Measurements from ENCODE around the gene SCAMP2.

DNA sequence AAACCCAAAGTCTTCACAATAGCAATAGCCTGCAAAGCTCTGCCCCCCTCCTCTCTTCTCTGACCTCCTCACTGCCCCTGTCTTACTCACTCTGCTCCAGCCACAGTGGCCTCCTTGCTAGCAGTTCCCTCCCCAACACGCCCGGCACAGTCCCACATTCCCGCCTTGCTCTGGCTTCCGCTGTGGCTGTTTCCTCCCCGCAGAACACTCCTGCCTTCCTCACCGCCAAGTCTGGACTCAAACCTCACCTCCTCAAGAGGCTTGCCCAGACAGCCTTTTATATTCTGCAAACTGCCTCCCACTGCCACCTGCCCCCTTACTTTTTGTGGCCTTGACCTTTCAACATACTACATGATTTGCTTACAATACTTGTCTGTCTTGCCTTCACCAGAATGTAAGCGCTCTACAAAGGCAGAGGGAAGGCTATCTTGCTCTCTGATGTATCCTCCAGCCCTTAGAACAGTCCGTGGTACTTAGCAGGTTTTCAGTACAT lies 16.3 kb upstream of the SCAMP2 start:
- TF ChIP-seq, protein P1, sequence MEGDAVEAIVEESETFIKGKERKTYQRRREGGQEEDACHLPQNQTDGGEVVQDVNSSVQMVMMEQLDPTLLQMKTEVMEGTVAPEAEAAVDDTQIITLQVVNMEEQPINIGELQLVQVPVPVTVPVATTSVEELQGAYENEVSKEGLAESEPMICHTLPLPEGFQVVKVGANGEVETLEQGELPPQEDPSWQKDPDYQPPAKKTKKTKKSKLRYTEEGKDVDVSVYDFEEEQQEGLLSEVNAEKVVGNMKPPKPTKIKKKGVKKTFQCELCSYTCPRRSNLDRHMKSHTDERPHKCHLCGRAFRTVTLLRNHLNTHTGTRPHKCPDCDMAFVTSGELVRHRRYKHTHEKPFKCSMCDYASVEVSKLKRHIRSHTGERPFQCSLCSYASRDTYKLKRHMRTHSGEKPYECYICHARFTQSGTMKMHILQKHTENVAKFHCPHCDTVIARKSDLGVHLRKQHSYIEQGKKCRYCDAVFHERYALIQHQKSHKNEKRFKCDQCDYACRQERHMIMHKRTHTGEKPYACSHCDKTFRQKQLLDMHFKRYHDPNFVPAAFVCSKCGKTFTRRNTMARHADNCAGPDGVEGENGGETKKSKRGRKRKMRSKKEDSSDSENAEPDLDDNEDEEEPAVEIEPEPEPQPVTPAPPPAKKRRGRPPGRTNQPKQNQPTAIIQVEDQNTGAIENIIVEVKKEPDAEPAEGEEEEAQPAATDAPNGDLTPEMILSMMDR (IDR thresholded peaks at IDR 0.05; ENCODE audit: low read depth, low read length) = no peak
- no peak for TF ChIP-seq EZH2phosphoT487 (IDR thresholded peaks at IDR 0.05; ENCODE audit: low read depth)
